Measurements from ENCODE around the gene GLI3. TPM values are rescaled to one million over a fixed set of nuclear protein-coding genes. Genes with fewer than 3 reads are reported as not detected.
A peak's percentile ranks its signal among the peaks of the same experiment; 100 is the strongest.

The GLI3 gene
- total and polyA plus RNA-seq, 2 experiments from 2014 or later, result 4.0 to 5.2 TPM

DNA sequence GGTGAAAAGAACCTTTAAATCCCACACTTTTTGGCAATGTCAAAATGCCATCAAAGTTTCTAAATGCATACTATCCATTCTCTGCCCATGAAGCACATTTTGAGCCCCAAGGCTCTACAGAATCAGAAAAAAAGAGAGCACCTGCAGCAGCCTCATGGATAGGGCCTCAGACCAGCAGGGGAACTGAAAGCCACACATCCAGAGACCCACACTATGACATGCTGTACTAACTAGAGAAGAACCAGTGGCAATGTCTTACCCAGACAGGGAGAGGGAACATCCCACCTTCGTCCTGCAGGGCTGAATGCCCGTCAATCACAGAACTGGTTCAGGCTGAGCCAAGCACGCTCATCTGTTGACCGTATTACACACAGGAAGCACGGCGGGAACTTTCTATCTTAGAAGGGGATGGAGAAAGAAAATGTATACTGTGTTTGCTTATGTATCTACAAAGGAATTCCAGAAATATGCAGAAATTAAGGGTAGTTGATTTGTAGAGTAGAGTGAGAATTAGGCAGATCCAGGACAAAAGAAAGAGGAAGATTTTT is 237.2 kb downstream of the GLI3 start:
- DNase-seq, result no peak
- TF ChIP-seq EZH2 (IDR thresholded peaks at IDR 0.05; ENCODE audit: insufficient read depth, poor library complexity, severe bottlenecking) (no peak), EZH2phosphoT487 (IDR thresholded peaks at IDR 0.05; ENCODE audit: insufficient read depth, low read depth) (no peak)
- Histone ChIP-seq H3K79me2 (ENCODE audit: insufficient read depth) (no peaks in the 10 kb centered on the region), H4K20me1 (ENCODE audit: insufficient read depth) (no peaks in the 10 kb centered on the region), H3K9ac (no peak overlapping the region), H3K9me3 (ENCODE audit: low read depth) (no peaks in the 10 kb centered on the region), H3K27me3 (replicated peaks; ENCODE audit: insufficient read depth) (no peaks in the 10 kb centered on the region), H3K4me2 (ENCODE audit: unreplicated experiment) (no peak overlapping the region), H3K27ac (no peak overlapping the region), H3F3A (ENCODE audit: insufficient read depth) (peaks cover 26% of the 10 kb centered on the region; the same call in 1 of the 2 replicates), H3K4me3 (no peak overlapping the region), H3K9me2 (ENCODE audit: insufficient read depth) (no peaks in the 10 kb centered on the region), H2AFZ (no peak overlapping the region), H3K4me1 (ENCODE audit: insufficient read depth) (peaks cover 31% of the 10 kb centered on the region), H3K36me3 (ENCODE audit: low read depth) (no peaks in the 10 kb centered on the region)
- 96% methylated on average over 6 of the region's 6 CpGs for WGBS, 2 experiments (ENCODE audit: low coverage in 1 of 2, low lambda C conversion rate in 2 of 2, missing lambda C conversion rate in 2 of 2)
- in situ Hi-C loops (cut with MboI), result no loop called here

DNA sequence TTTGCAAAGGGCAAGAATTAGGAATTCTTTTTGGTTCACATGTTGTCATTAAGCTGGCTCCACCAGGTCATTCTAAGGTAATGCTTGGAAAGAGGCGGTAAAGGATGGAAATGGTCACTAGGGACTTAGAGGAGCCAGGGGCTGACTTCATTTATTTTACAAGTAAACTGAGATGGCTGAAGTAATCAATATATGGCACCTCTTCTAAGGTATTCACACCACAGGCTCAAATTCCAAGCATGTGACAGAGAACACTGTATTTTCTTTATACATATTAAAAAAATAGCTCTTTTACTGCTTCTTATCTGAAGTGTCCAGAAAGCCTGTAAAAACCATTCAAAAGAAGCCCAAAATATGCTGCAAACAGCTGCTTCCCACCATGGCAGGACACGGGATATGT is 239.0 kb downstream of the GLI3 start:
- H3K9me3 ChIP-seq (ENCODE audit: low read depth), result no peaks in the 10 kb centered on the region
- no peak overlapping the region for H3K9ac ChIP-seq
- no peaks in the 10 kb centered on the region for H3K79me2 ChIP-seq (ENCODE audit: insufficient read depth)
- no peaks in the 10 kb centered on the region for H4K20me1 ChIP-seq (ENCODE audit: insufficient read depth)
- H3K27me3 ChIP-seq (replicated peaks; ENCODE audit: insufficient read depth), result no peaks in the 10 kb centered on the region
- H3K4me2 ChIP-seq (ENCODE audit: unreplicated experiment), result peak overlapping the region; percentile 63
- WGBS, 2 experiments (ENCODE audit: low coverage in 1 of 2, low lambda C conversion rate in 2 of 2, missing lambda C conversion rate in 2 of 2), result 82 to 83% methylated on average over 2 of the region's 2 CpGs
- H3K4me3 ChIP-seq, result no peak overlapping the region
- in situ Hi-C loops (cut with MboI), result no loop called here
- H3K4me1 ChIP-seq (ENCODE audit: insufficient read depth), result peaks cover 48% of the 10 kb centered on the region
- H3F3A ChIP-seq (ENCODE audit: insufficient read depth), result peaks cover 41% of the 10 kb centered on the region
- H3K36me3 ChIP-seq (ENCODE audit: low read depth), result no peaks in the 10 kb centered on the region
- H3K27ac ChIP-seq, result no peak overlapping the region
- DNase-seq, result no peak
- TF ChIP-seq EZH2phosphoT487 (IDR thresholded peaks at IDR 0.05; ENCODE audit: insufficient read depth, low read depth), result no peak
- H3K9me2 ChIP-seq (ENCODE audit: insufficient read depth), result no peaks in the 10 kb centered on the region
- H2AFZ ChIP-seq, result no peak overlapping the region

- WGBS, 2 experiments (ENCODE audit: low coverage in 1 of 2, low lambda C conversion rate in 2 of 2, missing lambda C conversion rate in 2 of 2), result 15 to 41% methylated on average over 2 of the region's 2 CpGs
- no peaks in the 10 kb centered on the region for H3K36me3 ChIP-seq (ENCODE audit: low read depth)
These were observed 239.9 kb downstream of the GLI3 start for GRCh38 chr7:41997151-41997550.

DNA sequence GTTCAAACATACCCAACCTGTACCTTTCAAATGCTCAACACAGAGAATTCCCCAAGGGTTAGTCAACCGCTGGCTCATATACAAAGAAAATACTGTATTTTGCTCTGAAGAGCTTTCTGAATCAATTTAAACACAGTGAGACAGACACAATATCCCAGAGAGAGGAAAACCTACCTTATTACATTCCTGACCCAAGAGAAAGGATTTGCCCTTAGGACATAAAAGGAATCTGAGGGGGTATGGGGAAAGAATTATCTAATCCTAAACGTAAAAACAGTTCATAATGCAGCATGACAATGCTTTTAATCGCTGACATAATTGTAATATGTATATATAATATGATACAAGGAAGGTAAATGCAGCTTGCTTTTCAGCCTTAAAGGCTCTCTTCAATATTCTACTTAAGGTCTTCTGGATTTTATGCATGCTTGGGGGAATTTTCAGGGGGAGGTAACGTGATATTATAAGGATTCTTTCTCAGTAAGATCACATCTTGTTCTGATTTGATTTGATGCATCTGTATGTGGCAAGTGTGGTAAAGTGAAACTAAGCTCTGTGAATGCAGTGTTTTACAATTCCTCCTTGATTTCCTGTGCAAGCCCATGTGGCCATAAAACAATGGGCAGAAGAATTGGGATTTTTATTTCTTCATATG is 240.5 kb downstream of the GLI3 start:
- in situ Hi-C loops (cut with MboI), result no loop called here
- no peaks in the 10 kb centered on the region for H3K9me3 ChIP-seq (ENCODE audit: low read depth)
- H3K27ac ChIP-seq, result peak overlapping the region; percentile 45
- H3K27me3 ChIP-seq (replicated peaks; ENCODE audit: insufficient read depth), result no peaks in the 10 kb centered on the region
- peaks cover 41% of the 10 kb centered on the region for H3F3A ChIP-seq (ENCODE audit: insufficient read depth)
- TF ChIP-seq EZH2 (IDR thresholded peaks at IDR 0.05; ENCODE audit: insufficient read depth, poor library complexity, severe bottlenecking), result no peak
- no peak for TF ChIP-seq EZH2phosphoT487 (IDR thresholded peaks at IDR 0.05; ENCODE audit: insufficient read depth, low read depth)
- H3K4me1 ChIP-seq (ENCODE audit: insufficient read depth), result peaks cover 54% of the 10 kb centered on the region
- peak overlapping the region; percentile 9; the same call in 1 of the 2 replicates for H2AFZ ChIP-seq
- no peaks in the 10 kb centered on the region for H4K20me1 ChIP-seq (ENCODE audit: insufficient read depth)
- WGBS, 2 experiments (ENCODE audit: low coverage in 1 of 2, low lambda C conversion rate in 2 of 2, missing lambda C conversion rate in 2 of 2), result 36 to 44% methylated on average over 4 of the region's 4 CpGs
- peak overlapping the region; percentile 23 for H3K4me3 ChIP-seq
- H3K36me3 ChIP-seq (ENCODE audit: low read depth), result no peaks in the 10 kb centered on the region
- no peaks in the 10 kb centered on the region for H3K9me2 ChIP-seq (ENCODE audit: insufficient read depth)
- H3K79me2 ChIP-seq (ENCODE audit: insufficient read depth), result no peaks in the 10 kb centered on the region
- DNase-seq, result peak; percentile 60
- peak overlapping the region; percentile 63 for H3K4me2 ChIP-seq (ENCODE audit: unreplicated experiment)
- H3K9ac ChIP-seq, result peak overlapping the region; percentile 9

More at GRCh38 chr7:41997151-41997550, 239.9 kb downstream of the GLI3 start:
- H3K9me2 ChIP-seq (ENCODE audit: insufficient read depth), result no peaks in the 10 kb centered on the region
- no peaks in the 10 kb centered on the region for H4K20me1 ChIP-seq (ENCODE audit: insufficient read depth)
- H3K27ac ChIP-seq, result peak overlapping the region; percentile 45
- peak overlapping the region; percentile 63 for H3K4me2 ChIP-seq (ENCODE audit: unreplicated experiment)
- H3K27me3 ChIP-seq (replicated peaks; ENCODE audit: insufficient read depth), result no peaks in the 10 kb centered on the region
- H3K9ac ChIP-seq, result peak overlapping the region; percentile 9
- H3K4me1 ChIP-seq (ENCODE audit: insufficient read depth), result peaks cover 53% of the 10 kb centered on the region
- TF ChIP-seq EZH2 (IDR thresholded peaks at IDR 0.05; ENCODE audit: insufficient read depth, poor library complexity, severe bottlenecking) (no peak), EZH2phosphoT487 (IDR thresholded peaks at IDR 0.05; ENCODE audit: insufficient read depth, low read depth) (no peak)
- H3F3A ChIP-seq (ENCODE audit: insufficient read depth), result peaks cover 41% of the 10 kb centered on the region
- no peaks in the 10 kb centered on the region for H3K9me3 ChIP-seq (ENCODE audit: low read depth)
- in situ Hi-C loops (cut with MboI), result no loop called here
- peak; percentile 40 for DNase-seq
- H3K4me3 ChIP-seq, result peak overlapping the region; percentile 23
- no peaks in the 10 kb centered on the region for H3K79me2 ChIP-seq (ENCODE audit: insufficient read depth)
- H2AFZ ChIP-seq, result peak overlapping the region; percentile 9; the same call in 1 of the 2 replicates

Data from GM23248 (cell line).